GM12892 (cell line): ENCODE data around the gene ATP11B.

Experiments used
- DNase-seq: peaks from one replicate; pipeline ENCODE4 v3.0.0; 2011; ENCODE audit not compliant: insufficient read length
- FAIRE-seq: peaks from 2 replicates; lab custom pipeline; 2011; peaks lifted over from hg19 to GRCh38; lab: Jason Lieb, UNC
- POLR2A ChIP-seq: IDR thresholded peaks from 2 replicates; pipeline ENCODE4 v1.6.1; 2011; ENCODE audit warnings: low read depth, low read length, control low read depth
- POLR2AphosphoS5 ChIP-seq: IDR thresholded peaks from 2 replicates; pipeline ENCODE4 v1.6.1; 2011; ENCODE audit warnings: low read depth, low read length, control low read depth
- TAF1 ChIP-seq: IDR thresholded peaks from 2 replicates; pipeline ENCODE4 v1.6.1; 2011; ENCODE audit warnings: low read depth, mild to moderate bottlenecking, control low read depth, low read length, borderline replicate concordance

ATP11B gene

DNA sequence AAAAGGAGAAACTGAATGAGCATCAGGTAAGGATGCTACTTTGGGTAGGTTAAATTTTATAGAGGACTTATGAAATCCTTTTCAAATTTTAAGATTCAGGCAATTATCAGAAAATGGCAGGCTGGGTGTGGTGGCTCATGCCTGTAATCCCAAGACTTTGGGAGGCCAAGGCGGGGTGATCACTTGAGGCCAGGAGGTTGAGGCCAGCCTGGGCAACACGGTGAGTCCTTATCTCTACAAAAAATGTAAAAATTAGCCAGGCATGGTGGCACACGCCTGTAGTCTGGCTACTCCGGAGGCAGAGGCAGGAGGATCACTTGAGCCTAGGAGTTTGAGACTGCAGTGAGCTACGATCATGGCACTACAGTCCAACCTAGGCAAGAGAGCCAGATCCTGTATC, 163.9 kb downstream of the ATP11B start:
- no peak for FAIRE-seq
- no peak for DNase-seq
- TF ChIP-seq TAF1 (no peak), POLR2A (no peak), POLR2AphosphoS5 (no peak)

GRCh38 chr3:182957676-182958266, 164.5 kb downstream of the ATP11B start:
- no peak for TF ChIP-seq POLR2A
- no peak for TF ChIP-seq TAF1
- TF ChIP-seq POLR2AphosphoS5: no peak
- FAIRE-seq (peak; percentile 33), DNase-seq (no peak)

- TF ChIP-seq TAF1 (no peak), POLR2A (no peak), POLR2AphosphoS5 (no peak)
- DNase-seq (no peak), FAIRE-seq (peak; percentile 27)
These were observed 166.4 kb downstream of the ATP11B start for GRCh38 chr3:182959474-182960350.

DNA sequence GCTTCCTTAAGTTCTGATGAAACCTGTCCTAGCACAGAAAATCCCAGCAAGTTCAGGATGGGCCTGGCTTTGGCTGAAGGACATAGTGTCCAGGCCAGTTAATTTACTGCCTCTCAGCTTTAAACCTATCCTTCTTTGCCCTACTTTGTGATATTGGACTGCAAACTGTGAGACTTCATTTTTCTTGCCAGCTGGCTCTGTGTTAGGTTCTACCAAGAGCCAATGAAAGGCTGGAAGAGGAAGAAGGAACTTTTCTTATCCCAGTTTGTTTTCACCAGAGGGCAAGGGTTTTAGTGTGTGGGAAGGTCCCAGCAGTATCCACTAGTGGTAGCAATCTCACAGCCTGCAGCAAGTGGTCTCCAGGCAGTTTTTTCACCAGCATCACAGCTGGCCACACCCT, 168.9 kb downstream of the ATP11B start:
- no peak for TF ChIP-seq TAF1
- TF ChIP-seq POLR2A: no peak
- TF ChIP-seq POLR2AphosphoS5: no peak
- FAIRE-seq (no peak), DNase-seq (no peak)

DNA sequence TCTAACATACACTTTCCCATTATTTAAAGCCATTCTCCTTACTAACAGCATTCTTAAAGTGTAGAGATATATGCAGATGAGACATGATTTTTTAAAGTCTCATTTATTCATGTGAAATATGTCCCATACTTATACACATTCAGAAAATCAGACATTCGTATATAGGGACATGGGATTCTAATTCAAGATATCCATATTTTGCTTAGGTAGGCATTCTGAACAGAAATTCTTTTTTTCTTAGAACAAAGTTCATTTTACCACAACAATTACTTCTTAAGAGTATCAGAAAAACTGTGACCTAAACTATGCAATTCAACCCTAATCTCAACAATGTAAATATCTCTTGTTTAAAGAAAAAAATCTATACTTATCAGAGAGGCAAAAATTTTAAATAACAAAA, 170.9 kb downstream of the ATP11B start:
- FAIRE-seq (no peak), DNase-seq (no peak)
- TF ChIP-seq TAF1 (no peak), POLR2AphosphoS5 (no peak), POLR2A (no peak)

DNA sequence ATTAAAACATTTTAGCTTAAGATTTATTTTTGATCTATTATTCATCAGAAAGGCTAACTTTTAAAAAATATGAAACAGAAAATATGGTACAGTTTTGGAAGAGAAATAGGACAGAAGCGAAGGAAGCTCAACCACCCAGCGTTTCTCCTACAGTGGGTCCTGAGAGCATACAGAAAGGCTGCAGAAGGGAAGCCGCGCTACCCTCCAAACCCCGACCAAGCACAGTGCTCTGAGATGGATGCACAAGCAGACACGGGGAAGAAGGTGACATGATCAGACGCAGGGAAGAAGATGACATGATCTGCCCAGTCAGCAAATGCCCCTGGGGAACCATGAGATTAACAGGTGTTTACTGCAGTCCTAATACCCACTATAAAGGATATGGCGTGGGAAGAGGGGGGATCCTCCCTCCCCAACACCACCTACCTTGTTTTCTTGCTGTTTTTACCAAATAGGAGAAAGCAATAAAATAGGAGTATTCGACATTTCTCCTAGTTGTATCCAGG, 172.6 kb downstream of the ATP11B start:
- no peak for TF ChIP-seq POLR2A
- TF ChIP-seq POLR2AphosphoS5: no peak
- no peak for TF ChIP-seq TAF1
- no peak for DNase-seq
- no peak for FAIRE-seq

DNA sequence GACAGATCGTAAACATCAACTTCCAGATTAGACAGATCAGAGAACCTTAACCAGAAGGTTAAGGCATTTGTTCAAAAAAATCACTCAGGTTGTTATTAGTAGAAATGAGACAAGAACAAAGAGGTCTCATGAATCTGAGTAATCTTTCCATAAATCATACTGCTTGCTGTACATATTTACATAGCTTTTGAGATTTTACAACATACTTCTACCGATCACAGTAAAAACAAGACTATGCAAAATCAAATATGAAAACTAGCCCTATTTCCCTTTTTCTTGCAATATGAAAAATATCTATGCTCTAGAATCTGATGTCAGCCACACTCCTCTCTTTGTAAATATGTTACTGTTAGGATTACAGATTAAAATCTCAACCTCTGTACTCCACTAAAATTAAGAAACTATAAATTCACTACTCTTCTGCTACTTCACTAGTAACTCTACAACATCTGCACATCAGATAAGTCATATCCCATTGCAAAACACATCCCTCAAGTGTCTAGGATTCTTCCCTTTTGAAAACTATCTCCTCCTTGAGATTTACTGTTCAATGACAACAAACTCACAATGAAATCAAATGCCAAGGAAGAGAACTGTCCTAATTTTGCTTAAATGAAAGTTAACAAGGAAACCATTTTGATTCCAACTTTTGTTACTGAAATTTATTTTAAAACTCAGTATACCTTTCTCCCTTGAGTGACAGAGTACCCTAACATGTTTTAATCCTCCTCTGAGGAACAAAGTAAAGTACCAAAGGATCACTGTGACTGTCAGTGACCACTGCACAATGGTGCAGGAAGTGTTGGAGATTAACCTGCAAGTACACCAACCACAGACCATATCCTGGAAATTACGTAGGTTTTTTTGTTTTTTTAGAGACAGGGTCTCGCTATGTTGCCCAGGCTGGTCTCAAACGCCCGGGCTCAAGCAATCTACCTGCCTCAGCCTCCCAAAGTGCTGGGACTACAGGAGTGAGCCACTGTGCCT, 174.2 kb downstream of the ATP11B start:
- no peak for TF ChIP-seq POLR2AphosphoS5
- no peak for TF ChIP-seq POLR2A
- no peak for TF ChIP-seq TAF1
- no peak for DNase-seq
- FAIRE-seq: peak; percentile 77

GRCh38 chr3:182969277-182969676, 176.0 kb downstream of the ATP11B start:
- TF ChIP-seq TAF1 (no peak), POLR2AphosphoS5 (no peak), POLR2A (no peak)
- FAIRE-seq (no peak), DNase-seq (no peak)

GRCh38 chr3:182969853-182970252, 176.5 kb downstream of the ATP11B start:
- FAIRE-seq: no peak
- no peak for TF ChIP-seq POLR2A
- no peak for TF ChIP-seq TAF1
- no peak for TF ChIP-seq POLR2AphosphoS5
- no peak for DNase-seq

- DNase-seq (no peak), FAIRE-seq (no peak)
- no peak for TF ChIP-seq POLR2AphosphoS5
- TF ChIP-seq POLR2A: no peak
- TF ChIP-seq TAF1: no peak
These were observed 177.6 kb downstream of the ATP11B start for GRCh38 chr3:182970811-182971418.
